Naive thymus-derived CD8-positive, alpha-beta T cell (primary cell): ENCODE results near the gene RAPGEF5. TPM values are rescaled to one million over a fixed set of nuclear protein-coding genes. Genes with fewer than 3 reads are reported as not detected.

Source experiments
- ATAC-seq, 2 donors: fragments of 150-1000 bp; cut with Tn5 transposase in 1 of 2; sonication (Bioruptor Pico), chemical (Tn5 transposase) in 1 of 2; 1 replicate in 1 of 2; 2 replicates in 1 of 2; pipeline ENCODE4 v1.10.0; 2021; ENCODE audit warnings: mild to moderate bottlenecking in 2 of 2, moderate library complexity in 2 of 2
- POLR2A ChIA-PET: fragments of 350-600 bp; sonication (Branson Sonifier 250); formaldehyde crosslinking; loops from one replicate; lab custom pipeline; 2021; ENCODE audit warnings: antibody characterized with exemption; lab: Charles Lee
- DNase-seq, 10 donors: peaks; one replicate each; pipeline versions ENCODE4 v3.0.0 to v3.0.0-alpha.2; 2020 to 2022
- H3K27ac Mint-ChIP-seq, 10 donors: one replicate each; pipeline ENCODE4 v1.8.0; 2020 to 2022; ENCODE audit warnings: mild to moderate bottlenecking in 10 of 10, mixed read lengths in 10 of 10, moderate library complexity in 4 of 10, inconsistent platforms in 1 of 10
- H3K27me3 Mint-ChIP-seq, 5 donors: one replicate each; pipeline ENCODE4 v1.8.0; 2021 to 2022; ENCODE audit warnings: mixed read lengths in 5 of 5
- H3K36me3 Mint-ChIP-seq, 3 donors: one replicate each; pipeline ENCODE4 v1.8.0; 2020 to 2022; ENCODE audit warnings: mixed read lengths in 3 of 3, mild to moderate bottlenecking in 2 of 3, inconsistent platforms in 1 of 3
- H3K4me1 Mint-ChIP-seq, 4 donors: one replicate each; pipeline ENCODE4 v1.8.0; 2021 to 2022; ENCODE audit warnings: mixed read lengths in 4 of 4
- H3K4me3 Mint-ChIP-seq, 10 donors: one replicate each; pipeline ENCODE4 v1.8.0; 2020 to 2022; ENCODE audit warnings: mild to moderate bottlenecking in 10 of 10, mixed read lengths in 10 of 10, moderate library complexity in 6 of 10, inconsistent platforms in 1 of 10
- H3K9me3 Mint-ChIP-seq, 9 donors: one replicate each; pipeline ENCODE4 v1.8.0; 2020 to 2022; ENCODE audit warnings: mixed read lengths in 9 of 9, mild to moderate bottlenecking in 3 of 9, inconsistent platforms in 1 of 9, moderate library complexity in 1 of 9
- polyA plus RNA-seq, 3 donors: library from polyadenylated mRNA; unstranded; fragments of 300-500 nt; fragmentation: Illumina TruSeq; gene quantifications; one replicate each; pipeline ENCODE4 v1.2.3, GENCODE V29; 2021
- total RNA-seq, 8 experiments: library from RNA in 2 of 8; stranded (reverse) in 2 of 8; gene quantifications; one replicate each; pipeline ENCODE4 v1.2.3 and lab custom pipeline; 2021 to 2026

Gene RAPGEF5
- total and polyA plus RNA-seq, 5 experiments from 2014 or later = not detected

- no peak for DNase-seq
- no peaks in the 10 kb centered on the region for H3K4me1 Mint-ChIP-seq
- POLR2A ChIA-PET = no interaction called here
- no peaks in the 10 kb centered on the region for H3K36me3 Mint-ChIP-seq
- H3K9me3 Mint-ChIP-seq = no peaks in the 10 kb centered on the region
- no peak overlapping the region for H3K4me3 Mint-ChIP-seq
- peaks cover 0 to 7% (median 0%) of the 10 kb centered on the region in 5 donors for H3K27me3 Mint-ChIP-seq
- no peak overlapping the region for H3K27ac Mint-ChIP-seq
- ATAC-seq = no peak
These were observed 163.4 kb downstream of the RAPGEF5 start for GRCh38 chr7:22193450-22193983.

DNA sequence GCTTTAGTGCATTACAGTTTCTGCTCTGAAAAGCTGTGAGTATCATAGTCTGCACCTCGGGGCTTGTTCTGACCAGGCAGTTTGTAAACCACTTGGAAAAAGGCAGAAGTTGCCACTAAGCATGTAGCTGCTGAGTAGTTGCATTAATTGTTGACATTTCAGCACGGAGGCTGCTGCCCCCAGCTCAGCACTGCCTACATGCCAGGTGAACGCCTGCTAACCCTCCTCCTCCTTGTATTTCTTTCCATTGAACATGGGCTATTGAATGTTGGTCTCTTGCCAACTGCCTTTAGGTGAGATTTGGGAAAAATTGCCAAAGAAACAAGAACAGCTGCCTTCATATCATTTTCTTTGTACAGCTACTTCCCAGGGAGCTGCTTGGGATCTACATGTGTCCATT lies 164.2 kb downstream of the RAPGEF5 start:
- DNase-seq (no peak), ATAC-seq (no peak)
- H3K36me3 Mint-ChIP-seq = no peaks in the 10 kb centered on the region
- no peak overlapping the region for H3K4me3 Mint-ChIP-seq
- H3K4me1 Mint-ChIP-seq = no peaks in the 10 kb centered on the region
- POLR2A ChIA-PET = no interaction called here
- H3K27me3 Mint-ChIP-seq = peaks cover 0 to 6% (median 0%) of the 10 kb centered on the region in 5 donors
- H3K27ac Mint-ChIP-seq = no peak overlapping the region
- no peaks in the 10 kb centered on the region for H3K9me3 Mint-ChIP-seq

- H3K27me3 Mint-ChIP-seq = peaks cover 0 to 6% (median 0%) of the 10 kb centered on the region in 5 donors
- H3K4me1 Mint-ChIP-seq = no peaks in the 10 kb centered on the region
- H3K9me3 Mint-ChIP-seq = no peaks in the 10 kb centered on the region
- no peak overlapping the region for H3K27ac Mint-ChIP-seq
- no peak for ATAC-seq
- DNase-seq = no peak
- POLR2A ChIA-PET = no interaction called here
- H3K36me3 Mint-ChIP-seq = no peaks in the 10 kb centered on the region
- no peak overlapping the region for H3K4me3 Mint-ChIP-seq
These were observed 166.2 kb downstream of the RAPGEF5 start for GRCh38 chr7:22190736-22191135.

DNA sequence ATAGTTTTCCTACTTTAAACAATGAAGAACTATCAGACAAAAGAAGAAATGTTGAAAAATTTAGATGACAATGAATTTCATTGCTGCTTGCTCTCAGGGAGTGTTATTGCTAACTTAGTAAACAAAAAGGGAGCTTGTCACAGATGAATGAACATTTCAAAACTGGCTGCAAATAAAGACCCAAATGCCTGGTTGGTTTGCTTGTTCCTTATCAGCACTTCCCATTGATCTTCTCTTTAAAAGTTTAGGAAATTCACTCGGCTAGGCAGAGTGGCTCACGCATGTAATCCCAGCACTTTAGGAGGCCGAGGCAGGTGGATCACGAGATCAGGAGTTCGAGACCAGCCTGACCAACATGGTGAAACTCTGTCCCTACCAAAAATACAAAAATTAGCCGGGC lies 167.2 kb downstream of the RAPGEF5 start:
- Mint-ChIP-seq H3K27me3 (peaks cover 0 to 6% (median 0%) of the 10 kb centered on the region in 5 donors), H3K27ac (no peak overlapping the region), H3K36me3 (no peaks in the 10 kb centered on the region), H3K4me3 (no peak overlapping the region), H3K4me1 (no peaks in the 10 kb centered on the region), H3K9me3 (no peaks in the 10 kb centered on the region)
- DNase-seq (no peak), ATAC-seq (no peak)
- POLR2A ChIA-PET = no interaction called here

- no peaks in the 10 kb centered on the region for H3K36me3 Mint-ChIP-seq
- H3K27me3 Mint-ChIP-seq = peaks cover 0 to 6% (median 0%) of the 10 kb centered on the region in 5 donors
- DNase-seq (no peak), ATAC-seq (no peak)
- no peaks in the 10 kb centered on the region for H3K9me3 Mint-ChIP-seq
- H3K4me3 Mint-ChIP-seq = no peak overlapping the region
- no peaks in the 10 kb centered on the region for H3K4me1 Mint-ChIP-seq
- POLR2A ChIA-PET = interaction anchor here (0.7 kb wide), 1 partner anchor 397 kb away, joined by 7 read pairs; no protein-coding TSS in a partner anchor
- H3K27ac Mint-ChIP-seq = no peak overlapping the region
These were observed 167.7 kb downstream of the RAPGEF5 start for GRCh38 chr7:22189230-22189629.

- H3K9me3 Mint-ChIP-seq = no peaks in the 10 kb centered on the region
- DNase-seq (no peak), ATAC-seq (no peak)
- H3K27me3 Mint-ChIP-seq = peaks cover 0 to 1% (median 0%) of the 10 kb centered on the region in 5 donors
- no peaks in the 10 kb centered on the region for H3K4me1 Mint-ChIP-seq
- no peaks in the 10 kb centered on the region for H3K36me3 Mint-ChIP-seq
- H3K4me3 Mint-ChIP-seq = no peak overlapping the region
- POLR2A ChIA-PET = no interaction called here
- no peak overlapping the region for H3K27ac Mint-ChIP-seq
These were observed 169.1 kb downstream of the RAPGEF5 start for GRCh38 chr7:22187691-22188348.

DNA sequence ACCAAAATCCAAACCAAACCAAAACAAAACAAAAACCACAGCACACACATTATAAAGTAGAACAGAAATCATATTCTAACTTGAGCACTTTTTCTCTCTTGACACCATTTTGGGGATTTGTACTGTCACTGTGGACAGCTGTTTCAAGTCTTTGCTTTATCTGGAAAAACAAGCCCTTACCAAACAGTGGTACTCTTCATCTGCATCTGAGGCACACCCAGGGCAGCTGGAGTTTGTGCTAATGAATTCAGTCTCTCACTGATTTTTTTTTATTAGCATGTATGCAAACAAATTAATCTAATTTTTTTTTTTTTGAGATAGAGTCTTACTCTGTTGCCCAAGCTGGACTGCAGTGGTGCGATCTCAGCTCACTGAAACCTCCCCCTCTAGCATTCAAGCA lies 171.4 kb downstream of the RAPGEF5 start:
- Mint-ChIP-seq H3K27ac (no peak overlapping the region), H3K4me3 (no peak overlapping the region), H3K4me1 (no peaks in the 10 kb centered on the region), H3K9me3 (no peaks in the 10 kb centered on the region), H3K27me3 (peaks cover 0 to 6% (median 4%) of the 10 kb centered on the region in 5 donors), H3K36me3 (no peaks in the 10 kb centered on the region)
- POLR2A ChIA-PET = no interaction called here
- ATAC-seq (no peak), DNase-seq (no peak)

GRCh38 chr7:22184549-22185199 lies 172.3 kb downstream of the RAPGEF5 start:
- Mint-ChIP-seq H3K4me1 (no peaks in the 10 kb centered on the region), H3K27me3 (peaks cover under 1 to 14% (median 6%) of the 10 kb centered on the region in 5 donors), H3K4me3 (no peak overlapping the region), H3K36me3 (no peaks in the 10 kb centered on the region), H3K9me3 (no peaks in the 10 kb centered on the region), H3K27ac (no peak overlapping the region)
- POLR2A ChIA-PET = no interaction called here
- no peak for DNase-seq
- ATAC-seq = no peak

DNA sequence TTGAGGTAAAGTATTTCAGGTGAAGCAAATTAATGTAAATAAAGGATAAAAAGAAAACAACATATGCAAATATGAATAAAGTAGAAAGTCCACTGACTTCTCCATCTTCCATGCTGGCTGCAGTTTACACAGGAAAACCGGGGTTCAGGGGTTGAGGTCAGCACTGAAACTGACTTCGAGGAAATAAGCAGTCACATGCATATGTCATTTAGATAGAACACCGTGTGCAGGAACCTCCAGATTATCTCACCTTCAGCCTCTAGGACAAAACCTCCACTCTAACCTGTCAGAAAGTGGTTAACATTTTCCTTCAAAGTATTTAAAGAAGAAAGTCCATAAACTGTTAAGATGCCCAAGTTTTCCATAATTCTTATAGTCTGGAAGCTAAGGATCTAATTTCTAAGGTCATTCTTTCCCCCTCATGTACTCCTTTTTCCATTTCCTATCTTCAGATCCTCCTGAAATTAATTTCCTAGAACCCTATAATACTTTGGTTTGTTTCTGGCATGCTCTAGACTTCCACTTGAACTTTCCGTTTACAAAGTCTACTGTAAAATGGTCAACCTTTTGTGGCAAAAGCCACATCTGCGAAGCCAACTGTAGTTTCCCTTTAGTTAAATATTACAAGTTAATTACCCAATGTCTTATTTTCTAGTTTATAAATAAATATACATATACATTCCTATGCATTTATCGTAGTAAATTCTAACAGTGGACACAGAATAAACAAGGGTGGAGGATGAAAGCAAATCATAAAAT lies 173.3 kb downstream of the RAPGEF5 start:
- Mint-ChIP-seq H3K4me3 (no peak overlapping the region), H3K4me1 (no peaks in the 10 kb centered on the region), H3K27me3 (peaks cover 2 to 18% (median 8%) of the 10 kb centered on the region in 5 donors), H3K27ac (no peak overlapping the region), H3K36me3 (no peaks in the 10 kb centered on the region), H3K9me3 (peaks cover 0 to 1% (median 0%) of the 10 kb centered on the region in 9 donors)
- DNase-seq (no peak), ATAC-seq (no peak)
- POLR2A ChIA-PET = no interaction called here

DNA sequence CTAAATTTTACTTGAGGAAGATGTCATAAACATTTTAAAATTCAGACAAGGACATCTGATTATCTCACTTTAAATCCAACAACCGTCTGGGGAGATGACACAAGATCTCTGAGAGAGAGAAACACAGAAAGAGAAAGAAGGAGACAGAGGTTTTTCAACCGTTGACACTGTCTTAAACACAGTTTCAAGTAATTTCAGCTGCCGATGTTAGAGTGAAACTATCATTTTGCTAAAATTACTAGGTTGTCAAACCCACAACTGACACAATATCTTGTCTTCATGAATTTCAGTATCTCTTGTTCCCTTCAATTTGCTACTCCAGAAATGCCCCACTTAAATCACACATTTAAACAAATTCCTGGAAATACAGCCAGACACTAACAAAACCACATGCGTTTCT lies 174.8 kb downstream of the RAPGEF5 start:
- Mint-ChIP-seq H3K36me3 (no peaks in the 10 kb centered on the region), H3K27me3 (peaks cover 4 to 18% (median 10%) of the 10 kb centered on the region in 5 donors), H3K4me1 (no peaks in the 10 kb centered on the region), H3K27ac (no peak overlapping the region), H3K4me3 (no peak overlapping the region), H3K9me3 (peaks cover 0 to 1% (median 0%) of the 10 kb centered on the region in 9 donors)
- no peak for ATAC-seq
- POLR2A ChIA-PET = no interaction called here
- DNase-seq = no peak

DNA sequence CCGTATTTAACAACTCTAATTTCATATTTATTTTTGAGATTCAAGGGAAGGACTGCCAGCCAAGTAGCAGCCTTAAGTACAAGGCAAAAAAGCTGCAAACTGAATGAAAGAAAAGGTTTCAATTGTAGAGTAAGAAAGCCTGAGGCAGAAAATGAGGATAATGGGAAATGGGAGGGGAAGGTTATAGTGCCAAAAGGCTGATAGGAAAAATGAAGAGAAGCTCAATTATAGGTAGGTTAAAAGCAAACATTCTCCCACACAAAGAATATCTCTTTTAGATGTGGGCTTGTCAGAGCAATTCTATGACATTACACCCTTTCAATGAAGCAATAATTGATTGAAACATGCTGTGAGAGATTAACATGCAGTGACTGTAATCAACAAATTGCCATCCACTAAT lies 175.3 kb downstream of the RAPGEF5 start:
- Mint-ChIP-seq H3K27ac (no peak overlapping the region), H3K4me1 (no peaks in the 10 kb centered on the region), H3K9me3 (peaks cover 0 to 1% (median 0%) of the 10 kb centered on the region in 9 donors), H3K4me3 (no peak overlapping the region), H3K36me3 (no peaks in the 10 kb centered on the region), H3K27me3 (peaks cover 4 to 18% (median 10%) of the 10 kb centered on the region in 5 donors)
- ATAC-seq (no peak), DNase-seq (no peak)
- POLR2A ChIA-PET = no interaction called here

GRCh38 chr7:22179442-22179879 lies 177.5 kb downstream of the RAPGEF5 start:
- Mint-ChIP-seq H3K9me3 (peaks cover 0 to 1% (median 0%) of the 10 kb centered on the region in 9 donors), H3K27ac (no peak overlapping the region), H3K4me3 (no peak overlapping the region), H3K27me3 (peaks cover 6 to 18% (median 12%) of the 10 kb centered on the region in 5 donors), H3K36me3 (no peaks in the 10 kb centered on the region), H3K4me1 (peaks cover under 1 to 2% (median 2%) of the 10 kb centered on the region in 4 donors)
- POLR2A ChIA-PET = no interaction called here
- DNase-seq (no peak), ATAC-seq (no peak)

DNA sequence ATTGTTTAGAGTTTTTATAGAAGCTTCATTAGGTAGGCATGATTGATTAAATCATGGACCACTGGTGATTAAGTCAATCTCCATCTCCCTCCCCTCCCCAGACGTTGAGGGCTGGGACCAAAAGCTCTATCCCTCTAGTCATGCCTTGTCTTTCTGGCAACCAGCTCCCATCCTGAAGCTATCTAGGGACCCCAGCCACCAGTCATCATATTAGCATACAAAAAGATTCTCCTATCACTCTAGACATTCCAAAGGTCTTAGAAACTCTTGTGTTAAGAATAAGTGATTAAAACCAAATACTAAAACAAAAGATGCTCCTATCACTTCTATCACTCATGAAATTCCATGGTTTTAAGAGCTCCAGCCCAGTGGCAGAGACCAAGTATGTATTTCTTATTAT lies 178.2 kb downstream of the RAPGEF5 start:
- no peaks in the 10 kb centered on the region for H3K36me3 Mint-ChIP-seq
- peaks cover 0 to 1% (median 0%) of the 10 kb centered on the region in 9 donors for H3K9me3 Mint-ChIP-seq
- no peak overlapping the region for H3K4me3 Mint-ChIP-seq
- POLR2A ChIA-PET = no interaction called here
- H3K4me1 Mint-ChIP-seq = peaks cover 4 to 8% (median 7%) of the 10 kb centered on the region in 4 donors
- DNase-seq (no peak), ATAC-seq (no peak)
- H3K27me3 Mint-ChIP-seq = peaks cover 6 to 18% (median 12%) of the 10 kb centered on the region in 5 donors
- no peak overlapping the region for H3K27ac Mint-ChIP-seq
